DND-41 (cell line): ENCODE results near the gene NRDE2.

ENCODE experiments used
- EZH2 ChIP-seq: IDR thresholded peaks from 3 replicates; pipeline ENCODE4 v1.6.1; 2012; ENCODE audit warnings: borderline replicate concordance, low read depth, mild to moderate bottlenecking, moderate library complexity, low read length, inconsistent platforms; ENCODE audit not compliant: severe bottlenecking
- TF ChIP-seq, protein P1 (sequence below): IDR thresholded peaks from 2 replicates; pipeline ENCODE4 v1.5.1; 2012; ENCODE audit warnings: borderline replicate concordance, low read length, moderate library complexity, mild to moderate bottlenecking; ENCODE audit not compliant: poor library complexity, severe bottlenecking; ENCODE audit errors: extremely low read depth

DNA sequence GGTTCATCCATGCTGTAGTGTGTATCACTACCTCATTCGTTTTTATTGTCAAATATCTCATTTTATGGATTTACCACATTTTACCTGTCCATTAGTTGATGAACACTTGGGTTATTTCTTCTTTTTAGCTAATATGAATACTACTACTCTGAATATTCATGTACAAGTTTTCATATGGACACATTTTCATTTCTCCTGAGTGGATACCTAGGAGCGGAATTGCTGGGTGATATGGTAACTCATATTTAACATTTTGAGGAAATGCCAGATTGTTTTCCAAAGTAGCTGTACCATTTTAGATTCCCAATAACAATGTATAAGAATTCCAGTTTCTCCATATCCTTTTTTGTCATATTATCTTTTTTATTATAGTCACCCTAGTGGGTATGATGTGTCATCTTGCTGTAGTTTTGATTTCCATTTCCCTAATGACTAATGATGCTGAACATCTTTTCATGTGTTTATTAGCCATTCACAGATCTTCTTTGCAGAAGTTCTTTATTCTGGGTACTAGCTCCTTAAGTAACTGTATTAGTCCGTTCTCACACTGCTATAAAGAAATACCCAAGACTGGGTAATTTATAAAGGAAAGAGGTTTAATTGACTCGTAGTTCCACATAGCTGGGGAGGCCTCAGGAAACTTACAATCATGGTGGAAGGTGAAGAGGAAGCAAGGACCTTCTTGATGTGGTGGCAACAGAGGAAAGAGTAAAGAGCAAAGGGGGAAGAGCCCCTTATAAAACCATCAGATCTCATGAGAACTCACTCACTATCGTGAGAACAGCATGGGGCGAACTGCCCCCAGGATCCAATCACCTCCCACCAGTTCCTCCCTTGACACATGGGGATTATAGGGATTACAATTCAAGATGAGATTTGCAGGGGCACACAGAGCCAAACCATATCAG, 11.9 kb downstream of the NRDE2 start:
- TF ChIP-seq, protein P1, sequence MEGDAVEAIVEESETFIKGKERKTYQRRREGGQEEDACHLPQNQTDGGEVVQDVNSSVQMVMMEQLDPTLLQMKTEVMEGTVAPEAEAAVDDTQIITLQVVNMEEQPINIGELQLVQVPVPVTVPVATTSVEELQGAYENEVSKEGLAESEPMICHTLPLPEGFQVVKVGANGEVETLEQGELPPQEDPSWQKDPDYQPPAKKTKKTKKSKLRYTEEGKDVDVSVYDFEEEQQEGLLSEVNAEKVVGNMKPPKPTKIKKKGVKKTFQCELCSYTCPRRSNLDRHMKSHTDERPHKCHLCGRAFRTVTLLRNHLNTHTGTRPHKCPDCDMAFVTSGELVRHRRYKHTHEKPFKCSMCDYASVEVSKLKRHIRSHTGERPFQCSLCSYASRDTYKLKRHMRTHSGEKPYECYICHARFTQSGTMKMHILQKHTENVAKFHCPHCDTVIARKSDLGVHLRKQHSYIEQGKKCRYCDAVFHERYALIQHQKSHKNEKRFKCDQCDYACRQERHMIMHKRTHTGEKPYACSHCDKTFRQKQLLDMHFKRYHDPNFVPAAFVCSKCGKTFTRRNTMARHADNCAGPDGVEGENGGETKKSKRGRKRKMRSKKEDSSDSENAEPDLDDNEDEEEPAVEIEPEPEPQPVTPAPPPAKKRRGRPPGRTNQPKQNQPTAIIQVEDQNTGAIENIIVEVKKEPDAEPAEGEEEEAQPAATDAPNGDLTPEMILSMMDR = no peak
- no peak for TF ChIP-seq EZH2
